ENCODE measurements around the gene RXFP1. TPM values are rescaled to one million over a fixed set of nuclear protein-coding genes. Genes with fewer than 3 reads are reported as not detected.

The RXFP1 gene
- total RNA-seq, 1 donor from 2014 or later: not detected

- DNase-seq (ENCODE audit: low read depth in 2 of 2): no peak
These were observed 149.9 kb downstream of the RXFP1 start, which contains the start of gene C4orf46 for GRCh38 chr4:158671665-158671914. TSS of gene C4orf46 (minus strand) at chr4:158671887. CDS start at chr4:158671801, 86 bp downstream.

- peak; percentile 99 for DNase-seq (ENCODE audit: low read depth in 2 of 2)
These were observed 150.5 kb downstream of the RXFP1 start, which contains the start of gene ETFDH for GRCh38 chr4:158671915-158672806. TSS of gene ETFDH (plus strand) at chr4:158672296. CDS start at chr4:158672457, 161 bp downstream.

GRCh38 chr4:158673633-158674032 is 152.0 kb downstream of the RXFP1 start:
- no peak for DNase-seq (ENCODE audit: low read depth in 2 of 2)

GRCh38 chr4:158676076-158676475 is 154.4 kb downstream of the RXFP1 start:
- DNase-seq (ENCODE audit: low read depth in 2 of 2): no peak

GRCh38 chr4:158678767-158679166 is 157.1 kb downstream of the RXFP1 start:
- no peak for DNase-seq (ENCODE audit: low read depth in 2 of 2)

- DNase-seq (ENCODE audit: low read depth in 2 of 2): no peak
These were observed 159.9 kb downstream of the RXFP1 start for GRCh38 chr4:158681629-158682028.

- no peak for DNase-seq (ENCODE audit: low read depth in 2 of 2)
These were observed 160.4 kb downstream of the RXFP1 start for GRCh38 chr4:158682066-158682465.

- DNase-seq (ENCODE audit: low read depth in 2 of 2): no peak
These were observed 167.1 kb downstream of the RXFP1 start for GRCh38 chr4:158688813-158689212.

Other genes starting within 250 kb of the RXFP1 start
- 4.4 and 6.5 TPM in 2 replicates for gene C4orf46, start 150.0 kb downstream of the RXFP1 start, total RNA-seq
- 9.8 and 12.3 TPM in 2 replicates for gene ETFDH, start 150.4 kb downstream of the RXFP1 start, total RNA-seq
- 13.9 and 15.9 TPM in 2 replicates for gene PPID, start 201.5 kb downstream of the RXFP1 start, total RNA-seq
- 21.6 and 42.3 TPM in 2 replicates for gene FNIP2, start 247.1 kb downstream of the RXFP1 start, total RNA-seq